H1 (cell line): ENCODE results near the gene RNF152. TPM values are rescaled to one million over a fixed set of nuclear protein-coding genes. Genes with fewer than 3 reads are reported as not detected.

Experiments used
- CTCF ChIA-PET: fragments of 300-600 bp; sonication (Branson Sonifier 250); formaldehyde crosslinking; loops from one replicate; lab custom pipeline; 2021; ENCODE audit not compliant: partially characterized antibody; lab: Charles Lee
- POLR2A ChIA-PET: fragments of 300-600 bp; sonication (Branson Sonifier 250); formaldehyde crosslinking; loops from one replicate; lab custom pipeline; 2021; ENCODE audit warnings: inconsistent platforms; ENCODE audit not compliant: partially characterized antibody; lab: Charles Lee
- DNase-seq, 2 experiments: peaks; one replicate each; pipeline versions ENCODE4 v3.0.0 to v3.0.0-alpha.2; 2010 to 2022; ENCODE audit warnings: low spot score in 2 of 2, low read depth in 1 of 2, mixed read lengths in 1 of 2
- FAIRE-seq: peaks from 2 replicates; lab custom pipeline; 2011; peaks lifted over from hg19 to GRCh38; lab: Jason Lieb, UNC
- H2AFZ ChIP-seq: 2 replicates; pipeline ENCODE4 v1.8.1; 2012; ENCODE audit warnings: low read length, inconsistent platforms
- H2AK5ac ChIP-seq: 2 replicates; pipeline ENCODE4 v1.6.1; 2013; ENCODE audit warnings: low read depth, low read length
- H2BK120ac ChIP-seq: replicated peaks from 2 replicates; pipeline ENCODE3; 2013; ENCODE audit warnings: low read depth, low read length, inconsistent platforms
- H2BK12ac ChIP-seq: 2 replicates; pipeline ENCODE4 v1.6.1; 2013; ENCODE audit warnings: low read depth, low read length
- H2BK15ac ChIP-seq: 2 replicates; pipeline ENCODE4 v1.6.1; 2013; ENCODE audit warnings: low read length
- H2BK20ac ChIP-seq: 2 replicates; pipeline ENCODE4 v1.6.1; 2013; ENCODE audit warnings: low read length
- H2BK5ac ChIP-seq: 2 replicates; pipeline ENCODE4 v1.6.1; 2013; ENCODE audit warnings: low read depth, low read length
- H3K14ac ChIP-seq: 2 replicates; pipeline ENCODE4 v1.6.1; 2013; ENCODE audit warnings: inconsistent platforms; ENCODE audit not compliant: insufficient read length
- H3K18ac ChIP-seq: 2 replicates; pipeline ENCODE4 v1.6.1; 2013; ENCODE audit warnings: low read length; ENCODE audit errors: extremely low read depth
- H3K23ac ChIP-seq: 2 replicates; pipeline ENCODE4 v1.6.1; 2013; ENCODE audit warnings: inconsistent platforms; ENCODE audit not compliant: insufficient read length
- H3K23me2 ChIP-seq: 2 replicates; pipeline ENCODE4 v1.6.1; 2013; ENCODE audit warnings: low read depth, low read length
- H3K27ac ChIP-seq: 2 replicates; pipeline ENCODE4 v1.6.1; 2011; ENCODE audit warnings: low read depth, low read length, inconsistent platforms
- H3K27me3 ChIP-seq, 4 experiments: replicated peaks in 1 of 4; 1 replicate in 1 of 4; 2 replicates in 3 of 4; pipeline versions ENCODE4 v1.6.1 to v1.8.1; 2011 to 2013; ENCODE audit warnings: low read length in 3 of 4, mild to moderate bottlenecking in 3 of 4, inconsistent platforms in 2 of 4, mixed read lengths in 2 of 4, moderate library complexity in 1 of 4; ENCODE audit not compliant: control insufficient read depth in 3 of 4, insufficient read depth in 3 of 4; ENCODE audit errors: extremely low read depth in 1 of 4
- H3K36me3 ChIP-seq, 4 experiments: 2 replicates each; pipeline versions ENCODE4 v1.6.1 to v1.8.1; 2011 to 2013; ENCODE audit warnings: mild to moderate bottlenecking in 4 of 4, low read length in 3 of 4, moderate library complexity in 2 of 4, control low read depth in 1 of 4, inconsistent platforms in 1 of 4; ENCODE audit not compliant: insufficient read depth in 4 of 4, control insufficient read depth in 2 of 4
- H3K4ac ChIP-seq: replicated peaks from 2 replicates; pipeline ENCODE3; 2013; ENCODE audit warnings: low read length, low read depth, mixed read lengths, inconsistent platforms; ENCODE audit not compliant: insufficient read length
- H3K4me1 ChIP-seq, 4 experiments: replicated peaks in 1 of 4; 1 replicate in 1 of 4; 2 replicates in 3 of 4; pipeline versions ENCODE4 v1.6.1 to v1.8.1; 2011 to 2013; ENCODE audit warnings: low read length in 3 of 4, inconsistent platforms in 2 of 4, mixed read lengths in 1 of 4; ENCODE audit not compliant: insufficient read depth in 4 of 4, control insufficient read depth in 3 of 4
- H3K4me2 ChIP-seq, 2 experiments: 2 replicates each; pipeline versions ENCODE4 v1.6.1 to v1.8.1; 2011 to 2013; ENCODE audit warnings: low read depth in 2 of 2, low read length in 2 of 2, control low read depth in 1 of 2, inconsistent platforms in 1 of 2, mild to moderate bottlenecking in 1 of 2; ENCODE audit not compliant: insufficient read depth in 1 of 2
- H3K4me3 ChIP-seq, 4 experiments: fragments of 200-600, 300-600 bp in 1 of 4; sonication (generic), shearing (Covaris generic), sonication (Bioruptor Twin) in 1 of 4; 2 replicates each; pipeline versions ENCODE4 v1.5.1 to v1.8.1; 2011 to 2016; ENCODE audit warnings: low read length in 4 of 4, low read depth in 3 of 4, control low read depth in 2 of 4, inconsistent platforms in 2 of 4, mild to moderate bottlenecking in 2 of 4, mixed read lengths in 1 of 4, moderate library complexity in 1 of 4; ENCODE audit not compliant: insufficient read depth in 2 of 4; ENCODE audit errors: extremely low read depth in 1 of 4
- H3K56ac ChIP-seq: replicated peaks from 2 replicates; pipeline ENCODE3; 2013; ENCODE audit warnings: low read depth, mild to moderate bottlenecking, mixed read lengths, low read length, inconsistent platforms; ENCODE audit not compliant: insufficient read length
- H3K79me1 ChIP-seq: 2 replicates; pipeline ENCODE4 v1.6.1; 2013; ENCODE audit warnings: low read depth, low read length, control low read depth
- H3K79me2 ChIP-seq, 2 experiments: 2 replicates each; pipeline versions ENCODE4 v1.6.1 to v1.8.1; 2012 to 2013; ENCODE audit warnings: low read length in 2 of 2, mild to moderate bottlenecking in 2 of 2, inconsistent platforms in 1 of 2; ENCODE audit not compliant: insufficient read depth in 2 of 2, control insufficient read depth in 1 of 2
- H3K9ac ChIP-seq, 4 experiments: replicated peaks in 1 of 4; 1 replicate in 1 of 4; 2 replicates in 3 of 4; pipeline versions ENCODE4 v1.6.1 to v1.8.1; 2011 to 2013; ENCODE audit warnings: low read depth in 3 of 4, low read length in 3 of 4, control low read depth in 2 of 4, mild to moderate bottlenecking in 2 of 4, moderate library complexity in 2 of 4, inconsistent platforms in 1 of 4; ENCODE audit errors: extremely low read depth in 1 of 4
- H3K9me3 ChIP-seq, 2 experiments: 2 replicates each; pipeline versions ENCODE4 v1.6.1 to v1.8.1; 2012 to 2013; ENCODE audit warnings: mild to moderate bottlenecking in 2 of 2, moderate library complexity in 2 of 2, control low read depth in 1 of 2, inconsistent platforms in 1 of 2, low read depth in 1 of 2, low read length in 1 of 2, mixed read lengths in 1 of 2; ENCODE audit not compliant: insufficient read depth in 2 of 2
- H4K20me1 ChIP-seq, 2 experiments: replicated peaks in 1 of 2; 2 replicates each; pipeline versions ENCODE3 to v1.8.1; 2011 to 2013; ENCODE audit warnings: inconsistent platforms in 2 of 2, low read length in 2 of 2, mild to moderate bottlenecking in 1 of 2; ENCODE audit not compliant: insufficient read depth in 2 of 2, control insufficient read depth in 1 of 2
- H4K5ac ChIP-seq: 2 replicates; pipeline ENCODE4 v1.6.1; 2013; ENCODE audit warnings: low read length, low read depth, mixed read lengths, inconsistent platforms; ENCODE audit not compliant: insufficient read length
- H4K8ac ChIP-seq: 2 replicates; pipeline ENCODE4 v1.8.0; 2013; ENCODE audit warnings: mild to moderate bottlenecking, moderate library complexity, low read length, inconsistent platforms; ENCODE audit not compliant: insufficient read depth; ENCODE audit errors: extremely low read depth
- H4K91ac ChIP-seq: replicated peaks from 2 replicates; pipeline ENCODE3; 2013; ENCODE audit warnings: low read length, mixed read lengths, inconsistent platforms; ENCODE audit not compliant: insufficient read length
- CEBPB ChIP-seq: IDR thresholded peaks from 2 replicates; pipeline ENCODE4 v1.6.1; 2012; ENCODE audit warnings: low read depth, low read length
- E2F6 ChIP-seq: IDR thresholded peaks from 2 replicates; pipeline ENCODE4 v1.6.1; 2012; ENCODE audit warnings: inconsistent platforms
- JUN ChIP-seq: IDR thresholded peaks from 2 replicates; pipeline ENCODE4 v1.6.1; 2011; ENCODE audit warnings: low read depth, mild to moderate bottlenecking, improper control_type of control experiment, low read length
- RFX5 ChIP-seq: IDR thresholded peaks from 2 replicates; pipeline ENCODE4 v1.6.1; 2011; ENCODE audit warnings: low read depth, low read length, improper control_type of control experiment, borderline replicate concordance
- SIN3A ChIP-seq, 2 experiments: IDR thresholded peaks in 1 of 2; conservative IDR thresholded peaks in 1 of 2; 2 replicates each; pipeline ENCODE4 v1.6.1; 2011 to 2012; ENCODE audit warnings: low read length in 2 of 2, improper control_type of control experiment in 1 of 2, low read depth in 1 of 2, mild to moderate bottlenecking in 1 of 2
- SP1 ChIP-seq: IDR thresholded peaks from 2 replicates; pipeline ENCODE4 v1.6.1; 2011; ENCODE audit warnings: low read depth, low read length
- SRF ChIP-seq: IDR thresholded peaks from 2 replicates; pipeline ENCODE4 v1.6.1; 2011; ENCODE audit warnings: mild to moderate bottlenecking, low read depth, low read length, moderate library complexity
- TAF1 ChIP-seq: IDR thresholded peaks from 2 replicates; pipeline ENCODE4 v1.6.1; 2011; ENCODE audit warnings: mild to moderate bottlenecking, low read depth, low read length
- TAF7 ChIP-seq: optimal IDR thresholded peaks from 2 replicates; pipeline ENCODE3; 2011; ENCODE audit warnings: low read depth, mild to moderate bottlenecking, inconsistent platforms, low read length, moderate library complexity, borderline replicate concordance
- TCF12 ChIP-seq: IDR thresholded peaks from 2 replicates; pipeline ENCODE4 v1.6.1; 2011; ENCODE audit warnings: low read depth, mild to moderate bottlenecking, low read length
- ZNF274 ChIP-seq: IDR thresholded peaks from 2 replicates; pipeline ENCODE4 v1.7.0; 2012; ENCODE audit warnings: low read length, borderline replicate concordance; ENCODE audit errors: extremely low read depth
- WGBS, 2 experiments: shearing (Covaris generic) in 1 of 2; methylation state at CpG; one replicate each; pipeline versions ENCODE4 v1.1.6 to v1.1.7; 2013 to 2015; ENCODE audit warnings: low lambda C conversion rate in 2 of 2, mixed read lengths in 2 of 2, inconsistent platforms in 1 of 2, low coverage in 1 of 2, missing lambda C conversion rate in 1 of 2; ENCODE audit not compliant: insufficient replicate concordance in 2 of 2, insufficient coverage in 1 of 2, insufficient read length in 1 of 2; ENCODE audit errors: extremely low coverage in 1 of 2, missing lambda C conversion rate in 1 of 2; 5-methylcytosine and 5-hydroxymethylcytosine counted together
- polyA plus RNA-seq, 7 experiments: library from polyadenylated mRNA; depleted of rRNA in 3 of 7; stranded (reverse) in 5 of 7; unstranded in 2 of 7; fragments of >200 nt in 5 of 7; fragments of 200-250 nt in 2 of 7; gene quantifications; 1 replicate in 5 of 7; 2 replicates in 1 of 7; 4 replicates in 1 of 7; pipeline versions ENCODE4 v1.2.1 to v1.2.3, GENCODE V29; 2011 to 2013; ENCODE audit warnings: missing spikeins in 2 of 7, mixed read lengths in 2 of 7
- total RNA-seq: library from RNA; stranded (reverse); fragmentation: NEBNext Ultra II Directional; extraction: Animal tissue kit (Norgen Biotek cat#: 25700); gene quantifications from 2 replicates; pipeline ENCODE4 v1.2.1, GENCODE V29; 2021
- TF ChIP-seq, protein P1 (sequence below): IDR thresholded peaks from 2 replicates; pipeline ENCODE4 v1.6.1; 2012; ENCODE audit warnings: low read length, inconsistent platforms

RNF152 gene
- total and polyA plus RNA-seq, 2 of the 8 experiments (the other 6 are each of a cell fraction or from before 2014, with no cell fraction given) = 1.1 to 2.7 TPM

DNA sequence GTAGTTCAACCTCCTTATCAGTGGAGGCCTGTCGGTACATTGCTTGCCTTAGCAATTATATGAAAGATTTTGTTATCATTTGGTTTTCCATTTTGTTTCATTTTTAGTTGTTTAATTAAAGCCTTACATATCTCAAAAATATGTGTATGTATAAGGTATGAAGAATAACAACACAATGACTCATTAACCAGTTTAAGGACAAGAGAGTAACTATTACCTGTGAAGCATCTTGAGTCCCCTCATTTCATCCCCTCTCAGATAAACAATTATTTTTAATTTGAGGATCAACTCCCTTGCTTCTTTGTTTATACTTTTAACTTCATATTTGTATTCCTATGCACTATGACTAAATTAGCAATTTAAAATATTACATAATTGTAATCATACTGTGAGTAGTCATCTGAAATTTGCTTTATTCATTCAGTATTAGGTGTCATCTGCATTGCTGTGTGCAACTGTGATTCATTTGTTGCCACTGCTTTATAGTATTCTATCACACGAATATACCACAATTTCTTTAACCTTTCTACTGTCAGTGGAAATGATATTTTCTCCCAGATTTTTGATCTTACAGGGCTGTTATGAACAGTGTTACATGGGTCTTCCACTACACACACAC is 126.4 kb downstream of the RNF152 start:
- Histone ChIP-seq H3K27ac (no peak overlapping the region), H3K18ac (no peak overlapping the region)
- WGBS, 2 experiments = 86% methylated on average over 2 of the region's 2 CpGs; no CpG with 5 or more reads in 1 of the 2 experiments
- TF ChIP-seq SIN3A (conservative IDR thresholded peaks at IDR 0.05 in 1 of 2, IDR thresholded peaks at IDR 0.05 in 1 of 2; ENCODE audit: low read depth in 1 of 2, low read length in 2 of 2) (no peak), ZNF274 (no peak), RFX5 (no peak), TCF12 (no peak), CEBPB (no peak), TAF7 (no peak), SP1 (no peak), E2F6 (no peak), JUN (no peak), TAF1 (no peak), SRF (no peak)
- TF ChIP-seq, protein P1, sequence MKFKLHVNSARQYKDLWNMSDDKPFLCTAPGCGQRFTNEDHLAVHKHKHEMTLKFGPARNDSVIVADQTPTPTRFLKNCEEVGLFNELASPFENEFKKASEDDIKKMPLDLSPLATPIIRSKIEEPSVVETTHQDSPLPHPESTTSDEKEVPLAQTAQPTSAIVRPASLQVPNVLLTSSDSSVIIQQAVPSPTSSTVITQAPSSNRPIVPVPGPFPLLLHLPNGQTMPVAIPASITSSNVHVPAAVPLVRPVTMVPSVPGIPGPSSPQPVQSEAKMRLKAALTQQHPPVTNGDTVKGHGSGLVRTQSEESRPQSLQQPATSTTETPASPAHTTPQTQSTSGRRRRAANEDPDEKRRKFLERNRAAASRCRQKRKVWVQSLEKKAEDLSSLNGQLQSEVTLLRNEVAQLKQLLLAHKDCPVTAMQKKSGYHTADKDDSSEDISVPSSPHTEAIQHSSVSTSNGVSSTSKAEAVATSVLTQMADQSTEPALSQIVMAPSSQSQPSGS = no peak

More for the DNA sequence above, 126.4 kb downstream of the RNF152 start:
- Histone ChIP-seq H4K5ac (no peak overlapping the region), H2AFZ (no peak overlapping the region), H3K79me1 (no peaks in the 10 kb centered on the region), H3K23me2 (no peaks in the 10 kb centered on the region), H4K20me1 (no peaks in the 10 kb centered on the region), H3K14ac (no peak overlapping the region), H2BK5ac (no peak overlapping the region), H3K36me3 (no peaks in the 10 kb centered on the region), H3K4me2 (no peak overlapping the region), H2BK12ac (no peak overlapping the region), H3K4me3 (no peak overlapping the region), H3K23ac (no peak overlapping the region), H2BK120ac (no peak overlapping the region), H2BK15ac (no peak overlapping the region), H2BK20ac (no peak overlapping the region), H3K4ac (no peak overlapping the region), H3K4me1 (no peaks in the 10 kb centered on the region; a peak in 2 of 7 replicates), H4K8ac (no peak overlapping the region), H3K9me3 (no peaks in the 10 kb centered on the region), H2AK5ac (no peak overlapping the region), H3K79me2 (no peaks in the 10 kb centered on the region), H3K56ac (no peak overlapping the region), H4K91ac (no peak overlapping the region), H3K9ac (no peak overlapping the region), H3K27me3 (no peaks in the 10 kb centered on the region)
- FAIRE-seq = no peak
- ChIA-PET CTCF (no interaction called here), POLR2A (no interaction called here)
- DNase-seq = no peak
